Activated naive CD4-positive, alpha-beta T cell treated with anti-CD3 and anti-CD28 coated beads, Interleukin-2, amount 50 U/mL, for 72 hours (primary cell): ENCODE measurements around the gene NPTX1. TPM values are rescaled to one million over a fixed set of nuclear protein-coding genes. Genes with fewer than 3 reads are reported as not detected.

Source experiments
- ATAC-seq, 2 donors: fragments of 150-1000 bp; cut with Tn5 transposase; 2 replicates each; pipeline ENCODE4 v1.10.0; 2021; ENCODE audit warnings: mild to moderate bottlenecking in 2 of 2, moderate library complexity in 2 of 2
- DNase-seq, 2 donors: peaks; one replicate each; pipeline ENCODE4 v3.0.0; 2021 to 2022; ENCODE audit warnings: low spot score in 2 of 2
- H3K27ac Mint-ChIP-seq, 2 donors: one replicate each; pipeline ENCODE4 v1.8.0; 2022; ENCODE audit warnings: mild to moderate bottlenecking in 2 of 2, mixed read lengths in 2 of 2
- H3K36me3 Mint-ChIP-seq, 2 donors: one replicate each; pipeline ENCODE4 v1.8.0; 2022; ENCODE audit warnings: mixed read lengths in 2 of 2
- H3K9me3 Mint-ChIP-seq, 2 donors: one replicate each; pipeline ENCODE4 v1.8.0; 2022; ENCODE audit warnings: mixed read lengths in 2 of 2
- total RNA-seq, 2 donors: library from RNA; stranded (reverse); gene quantifications; one replicate each; pipeline ENCODE4 v1.2.3, GENCODE V29; 2022

NPTX1 gene
- total RNA-seq, 2 donors from 2014 or later, result 23.0 to 135 TPM

- DNase-seq (no peak), ATAC-seq (no peak)
- no peak overlapping the region for H3K27ac Mint-ChIP-seq
- no peaks in the 10 kb centered on the region for H3K9me3 Mint-ChIP-seq
- H3K36me3 Mint-ChIP-seq, result peaks cover 0 to 8% of the 10 kb centered on the region in 2 donors
Observed at GRCh38 chr17:80418589-80418988, 57.8 kb downstream of the NPTX1 start.

Other genes with a start within 250 kb of the NPTX1 start
- 100 to 1,000 TPM; 415 to 602 TPM for gene RNF213, start 215.8 kb downstream of the NPTX1 start, total RNA-seq
- 10 to 100 TPM in 1 of 2 donors, 1 to 10 TPM in 1; 8.8 to 13.0 TPM for gene ENDOV, start 61.4 kb downstream of the NPTX1 start, total RNA-seq
- 100 to 1,000 TPM in 1 of 2 donors, 10 to 100 TPM in 1; 59.5 to 128 TPM for gene RPTOR, start 68.2 kb upstream of the NPTX1 start, total RNA-seq